ENCODE results near the gene CELF3. TPM values are rescaled to one million over a fixed set of nuclear protein-coding genes. Genes with fewer than 3 reads are reported as not detected.

Gene CELF3
- total RNA-seq, 2 donors from 2014 or later = 0.10 TPM; not detected in 1

DNA sequence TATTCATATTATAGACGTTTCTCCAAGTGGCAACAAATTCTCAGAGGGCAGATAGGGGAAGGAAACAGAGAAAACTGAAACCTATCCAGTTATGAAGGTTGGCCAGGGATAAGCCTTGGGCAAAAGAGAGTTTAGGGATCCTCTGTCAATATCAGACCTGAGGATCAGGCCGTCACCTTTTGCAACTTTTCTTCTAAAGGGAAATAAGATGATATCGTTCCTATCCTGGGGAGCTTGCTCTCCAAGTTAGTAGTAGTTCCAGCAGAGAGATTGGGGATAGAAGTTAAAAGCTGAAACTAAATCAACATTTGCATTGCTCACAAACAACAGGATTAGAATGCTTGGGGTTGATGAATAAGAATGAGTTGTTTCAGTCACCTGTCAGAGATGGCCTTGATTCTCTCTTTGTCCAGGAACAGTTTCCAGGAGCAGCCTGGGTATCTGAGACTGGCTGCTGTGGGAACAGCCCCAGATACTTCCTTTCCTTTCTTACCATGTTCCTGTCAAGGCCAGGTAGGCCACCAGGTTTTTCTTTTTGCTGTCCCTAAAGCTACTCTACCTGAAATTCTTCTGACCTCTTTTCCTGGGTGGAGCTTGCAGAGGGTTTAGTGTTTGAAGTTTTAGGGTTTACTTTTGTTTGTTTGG, 7.2 kb upstream of the CELF3 start:
- DNase-seq (ENCODE audit: low spot score) = no peak
- intact Hi-C loops (cut with DNase I) = no loop called here

DNA sequence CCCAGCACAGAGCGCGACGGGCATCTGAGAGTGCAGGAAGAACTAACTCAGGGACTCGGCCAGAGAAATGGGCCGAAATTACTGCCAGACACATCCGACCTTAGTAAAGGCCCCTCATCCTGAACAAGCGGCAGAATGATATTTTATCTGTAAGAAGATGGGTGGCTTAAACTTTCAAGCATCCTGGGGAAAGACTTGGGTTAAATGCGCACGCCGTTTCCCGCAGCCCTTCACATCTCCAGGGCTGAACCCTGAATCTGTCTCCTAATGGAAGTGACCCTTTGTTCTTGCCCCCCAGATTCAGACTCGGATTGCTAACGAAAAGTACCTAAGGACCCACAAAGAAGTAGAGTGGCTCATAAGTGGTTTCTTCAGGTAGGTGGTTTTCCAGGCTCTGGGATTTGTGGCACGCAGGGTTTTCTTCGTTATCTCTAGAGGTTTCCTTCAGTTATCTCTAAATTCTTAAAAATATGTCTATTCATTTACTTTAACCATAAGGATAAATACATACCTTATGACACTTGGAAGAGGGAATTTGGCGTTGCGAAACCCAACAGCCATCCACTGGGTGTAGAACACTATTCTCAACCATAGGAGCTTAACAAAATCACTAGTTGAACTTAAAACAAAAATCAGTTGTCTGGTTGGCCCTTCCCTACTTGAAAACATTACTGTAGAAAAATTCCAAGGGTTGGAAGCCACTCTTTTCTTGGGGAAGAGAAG, 5.3 kb upstream of the CELF3 start:
- DNase-seq (ENCODE audit: low spot score) = no peak

DNA sequence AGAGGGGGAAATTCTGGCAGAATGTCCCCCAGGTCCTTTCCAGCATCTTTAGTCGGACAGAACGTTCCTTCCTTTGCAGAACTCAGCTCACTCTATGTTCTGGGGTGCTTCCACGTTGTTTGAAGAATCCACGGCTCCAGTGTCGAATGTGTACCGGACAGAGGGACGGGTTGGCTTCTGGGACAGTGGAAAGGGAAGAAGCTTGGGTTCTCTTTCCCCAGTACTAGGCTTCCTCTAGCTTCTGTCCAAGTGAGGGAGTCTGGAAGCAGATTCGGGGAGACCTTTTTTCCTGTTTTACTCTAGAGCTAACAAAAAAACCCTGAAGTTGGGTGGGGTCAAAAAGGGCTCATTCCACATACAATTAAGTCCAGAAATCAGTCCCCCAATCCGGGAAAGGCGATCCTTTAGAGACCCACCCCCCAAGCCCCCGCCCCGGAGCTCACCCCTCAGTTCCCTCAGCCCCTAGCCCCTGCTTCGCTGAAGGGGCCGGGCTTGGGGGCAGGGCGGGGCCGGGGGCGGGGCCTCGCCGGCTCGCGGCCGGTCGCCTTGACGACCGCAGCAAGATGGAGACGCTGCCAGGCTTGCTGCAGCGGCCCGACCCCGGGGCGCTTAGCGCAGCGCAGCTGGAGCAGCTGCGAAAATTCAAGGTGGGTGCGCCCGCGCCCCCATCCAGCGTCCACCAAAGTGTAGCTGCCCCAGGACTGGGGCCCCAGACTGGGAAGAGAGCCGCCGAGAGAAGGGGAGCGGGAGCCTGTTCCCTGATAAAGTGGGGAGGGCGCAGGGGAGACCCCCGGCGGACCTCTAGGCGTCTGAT, 4.6 kb upstream of the CELF3 start, which contains the start of gene RIIAD1:
RIIAD1 (plus strand) TSS at position 549 of the 814 bp plus-strand sequence; CDS start at position 564, 15 bp downstream.
- DNase-seq (ENCODE audit: low spot score) = no peak
- intact Hi-C loops (cut with DNase I) = no loop called here

More for the DNA sequence above, 5.3 kb upstream of the CELF3 start:
- intact Hi-C loops (cut with DNase I) = no loop called here

GRCh38 chr1:151720554-151720953, 4.0 kb upstream of the CELF3 start:
- intact Hi-C loops (cut with DNase I) = no loop called here
- no peak for DNase-seq (ENCODE audit: low spot score)

- intact Hi-C loops (cut with DNase I) = no loop called here
- DNase-seq (ENCODE audit: low spot score) = no peak
These were observed 3.5 kb upstream of the CELF3 start for GRCh38 chr1:151720125-151720524.

GRCh38 chr1:151718666-151719065, 2.1 kb upstream of the CELF3 start:
- DNase-seq (ENCODE audit: low spot score) = no peak
- intact Hi-C loops (cut with DNase I) = no loop called here

GRCh38 chr1:151718011-151718431, 1.4 kb upstream of the CELF3 start:
- DNase-seq (ENCODE audit: low spot score) = no peak
- intact Hi-C loops (cut with DNase I) = no loop called here

GRCh38 chr1:151716405-151716762, 219 bp downstream of the CELF3 start:
- no peak for DNase-seq (ENCODE audit: low spot score)
- intact Hi-C loops (cut with DNase I) = no loop called here

DNA sequence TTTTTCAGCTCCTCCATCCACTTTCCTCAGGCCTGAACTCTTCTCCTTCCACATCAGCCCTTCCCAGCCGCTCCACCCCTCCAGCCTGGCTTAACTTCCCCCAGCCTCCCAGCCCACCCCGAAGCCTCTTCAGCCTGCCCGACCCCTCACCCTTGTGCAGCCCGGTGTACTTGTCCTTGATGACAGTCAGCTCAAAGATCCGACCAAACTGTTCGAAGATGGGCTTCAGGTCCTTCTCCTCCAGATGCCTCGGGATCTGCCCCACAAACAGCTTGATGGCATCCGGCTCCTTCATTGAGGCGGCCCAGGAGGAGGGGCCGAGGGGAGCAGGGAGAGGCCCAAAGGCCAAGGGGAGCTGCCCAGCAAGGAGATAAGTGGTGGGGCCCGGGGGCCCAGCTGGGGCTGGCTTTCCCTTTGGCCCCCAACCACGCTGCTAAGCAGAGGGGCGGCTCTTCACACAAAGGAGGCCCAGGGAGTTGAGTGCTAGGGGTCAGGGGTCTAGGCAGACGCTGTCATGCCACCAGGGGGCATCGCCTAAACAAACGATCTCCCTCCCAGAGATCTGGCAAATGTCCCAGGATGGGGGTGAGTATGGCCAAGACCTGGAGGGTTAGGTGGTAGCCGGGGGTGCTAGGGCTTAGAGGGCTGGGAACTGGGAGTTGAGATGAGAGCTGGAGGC, 738 bp downstream of the CELF3 start:
- DNase-seq (ENCODE audit: low spot score) = no peak
- intact Hi-C loops (cut with DNase I) = no loop called here

GRCh38 chr1:151714820-151715725, 1.5 kb downstream of the CELF3 start:
- no peak for DNase-seq (ENCODE audit: low spot score)
- intact Hi-C loops (cut with DNase I) = no loop called here

DNA sequence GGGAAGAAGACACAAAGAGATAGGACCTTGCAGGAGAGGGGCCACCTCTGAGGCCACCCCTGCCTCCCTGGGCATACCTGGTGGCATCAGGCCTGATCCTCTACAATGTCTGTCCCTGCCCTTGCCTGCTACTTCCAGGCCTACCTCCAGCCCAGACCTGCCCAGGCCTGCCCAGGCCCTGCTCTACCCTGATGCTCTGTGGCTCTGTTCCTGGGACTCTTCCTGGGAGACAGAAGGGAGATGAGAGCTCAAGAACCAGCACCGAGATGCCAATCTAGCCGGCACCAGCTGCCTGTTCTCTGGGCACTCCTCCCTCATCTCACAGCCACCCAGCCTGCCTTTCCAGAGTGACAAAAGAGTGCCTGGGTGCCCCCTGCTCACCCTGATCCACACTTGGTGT, 2.7 kb downstream of the CELF3 start:
- intact Hi-C loops (cut with DNase I) = no loop called here
- DNase-seq (ENCODE audit: low spot score) = no peak

DNA sequence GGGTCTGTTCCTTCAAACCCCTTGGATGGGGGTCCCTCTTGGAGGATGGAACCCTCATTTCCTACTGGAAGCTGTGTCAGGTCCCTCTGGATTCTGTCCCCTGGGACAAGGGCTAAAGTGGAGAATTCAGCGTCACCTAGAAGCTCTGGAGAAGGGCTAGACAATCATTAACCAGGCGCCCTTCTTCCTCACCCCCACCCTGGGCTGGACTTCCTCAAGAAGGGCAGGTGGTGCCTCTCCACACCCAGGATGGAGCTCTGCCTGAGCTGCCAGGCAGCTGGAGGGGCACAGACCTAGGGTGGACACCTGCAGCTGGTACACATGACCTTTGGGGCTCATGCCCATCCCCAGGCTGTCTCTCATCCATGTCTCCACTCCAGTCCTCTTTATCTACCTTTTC, 3.6 kb downstream of the CELF3 start:
- intact Hi-C loops (cut with DNase I) = no loop called here
- no peak for DNase-seq (ENCODE audit: low spot score)

GRCh38 chr1:151711951-151712350, 4.7 kb downstream of the CELF3 start:
- DNase-seq (ENCODE audit: low spot score) = no peak

GRCh38 chr1:151711044-151711800, 5.4 kb downstream of the CELF3 start:
- no peak for DNase-seq (ENCODE audit: low spot score)
- intact Hi-C loops (cut with DNase I) = no loop called here

More at GRCh38 chr1:151711951-151712350, 4.7 kb downstream of the CELF3 start:
- intact Hi-C loops (cut with DNase I) = no loop called here

DNA sequence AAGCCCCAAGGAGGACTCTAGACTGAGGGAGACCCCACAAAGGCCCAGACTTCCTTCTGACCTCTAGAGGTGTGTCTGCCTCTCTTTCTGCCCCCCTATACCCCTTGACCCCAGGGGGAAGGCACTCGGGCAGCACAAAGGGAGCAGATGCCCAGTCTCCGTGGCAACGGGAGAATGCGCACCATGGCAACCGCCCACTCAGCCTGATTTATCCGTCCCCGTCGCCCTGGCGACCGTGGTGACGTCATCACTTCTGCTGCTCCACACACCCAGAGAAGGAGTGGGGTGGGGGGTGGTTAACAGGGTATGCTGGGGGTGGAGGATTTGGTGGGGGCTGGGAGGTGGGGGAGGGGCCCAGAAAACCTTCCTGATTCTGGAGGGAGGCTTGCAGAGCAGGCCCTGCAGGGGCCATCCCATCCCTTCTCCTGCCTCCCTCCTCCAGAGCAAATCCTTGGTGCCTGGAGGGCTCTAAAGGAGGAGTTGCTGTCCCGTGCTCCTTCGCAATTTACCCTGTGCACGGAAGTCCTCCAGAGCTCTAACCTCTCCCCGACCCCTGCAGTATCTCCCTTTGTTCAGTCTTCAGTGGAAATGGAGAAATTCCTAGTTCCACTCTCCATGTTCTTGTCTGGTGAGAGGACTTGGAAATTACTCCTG, 6.3 kb downstream of the CELF3 start:
- DNase-seq (ENCODE audit: low spot score) = no peak
- intact Hi-C loops (cut with DNase I) = no loop called here

DNA sequence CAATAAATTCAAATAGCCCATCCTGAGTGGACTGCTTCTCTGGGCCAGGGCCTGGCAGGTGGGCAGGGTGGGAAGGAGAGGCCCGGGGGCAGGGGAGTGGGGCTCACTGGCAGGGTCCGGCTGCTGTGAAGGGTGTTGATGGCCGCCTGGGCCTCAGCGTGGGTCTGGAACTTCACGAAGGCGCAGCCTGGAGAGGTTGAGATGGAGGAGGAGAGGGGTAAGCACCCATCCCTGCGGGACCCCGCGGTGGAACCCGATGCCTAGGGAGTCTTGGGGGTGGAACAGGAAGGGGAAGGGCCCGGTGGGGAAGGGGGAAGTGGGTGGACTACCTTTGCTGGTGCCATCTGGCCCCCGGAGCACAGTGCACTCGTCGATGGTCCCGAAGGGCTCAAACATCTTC, 7.7 kb downstream of the CELF3 start:
- no peak for DNase-seq (ENCODE audit: low spot score)

GRCh38 chr1:151707541-151708065, 9.0 kb downstream of the CELF3 start:
- intact Hi-C loops (cut with DNase I) = no loop called here
- DNase-seq (ENCODE audit: low spot score) = no peak

More for the DNA sequence above, 7.7 kb downstream of the CELF3 start:
- intact Hi-C loops (cut with DNase I) = no loop called here

Data from posterior vena cava (tissue), 2 donors.